Astrocyte of the cerebellum (primary cell): Measurements from ENCODE around the gene GLIPR1L2.

Experiments
- DNase-seq: peaks from one replicate; pipeline ENCODE4 v3.0.0-alpha.2; 2011; ENCODE audit warnings: low read depth
- H3K4me3 ChIP-seq: 2 replicates; pipeline ENCODE4 v1.5.1; 2011; ENCODE audit warnings: mild to moderate bottlenecking, low read depth, low read length, moderate library complexity
- in situ Hi-C: cut with HindIII; loops from 2 replicates; pipeline ENCODE4 v1.10.0; 2017; ENCODE audit warnings: low sequenced_read_pairs
- TF ChIP-seq, protein P1 (sequence below): IDR thresholded peaks from 2 replicates; pipeline ENCODE4 v1.5.1; 2012; ENCODE audit warnings: low read length, low read depth, moderate library complexity, mild to moderate bottlenecking; ENCODE audit errors: missing control alignments

The GLIPR1L2 gene

DNA sequence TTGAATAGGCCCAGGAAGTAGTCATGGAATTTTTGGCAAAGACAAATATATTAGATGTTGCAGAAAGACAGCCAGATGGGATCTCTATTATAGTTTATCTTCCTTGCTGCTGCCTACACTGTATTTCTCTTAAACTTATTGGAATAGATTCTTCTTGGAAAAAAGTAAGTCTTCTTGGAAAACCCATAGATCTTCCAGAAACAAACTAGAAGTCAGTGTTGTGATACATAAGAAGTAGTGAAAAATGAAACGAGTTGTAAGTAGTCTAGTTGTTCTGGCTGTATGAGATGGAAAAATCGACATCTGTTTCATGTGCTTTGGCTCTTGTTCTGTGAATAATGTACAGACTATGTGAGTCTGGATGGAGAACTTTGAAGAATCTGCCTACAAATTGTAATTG is 29.0 kb downstream of the GLIPR1L2 start:
- DNase-seq = no peak
- in situ Hi-C loops = no loop called here
- H3K4me3 ChIP-seq = no peak overlapping the region
- TF ChIP-seq, protein P1, sequence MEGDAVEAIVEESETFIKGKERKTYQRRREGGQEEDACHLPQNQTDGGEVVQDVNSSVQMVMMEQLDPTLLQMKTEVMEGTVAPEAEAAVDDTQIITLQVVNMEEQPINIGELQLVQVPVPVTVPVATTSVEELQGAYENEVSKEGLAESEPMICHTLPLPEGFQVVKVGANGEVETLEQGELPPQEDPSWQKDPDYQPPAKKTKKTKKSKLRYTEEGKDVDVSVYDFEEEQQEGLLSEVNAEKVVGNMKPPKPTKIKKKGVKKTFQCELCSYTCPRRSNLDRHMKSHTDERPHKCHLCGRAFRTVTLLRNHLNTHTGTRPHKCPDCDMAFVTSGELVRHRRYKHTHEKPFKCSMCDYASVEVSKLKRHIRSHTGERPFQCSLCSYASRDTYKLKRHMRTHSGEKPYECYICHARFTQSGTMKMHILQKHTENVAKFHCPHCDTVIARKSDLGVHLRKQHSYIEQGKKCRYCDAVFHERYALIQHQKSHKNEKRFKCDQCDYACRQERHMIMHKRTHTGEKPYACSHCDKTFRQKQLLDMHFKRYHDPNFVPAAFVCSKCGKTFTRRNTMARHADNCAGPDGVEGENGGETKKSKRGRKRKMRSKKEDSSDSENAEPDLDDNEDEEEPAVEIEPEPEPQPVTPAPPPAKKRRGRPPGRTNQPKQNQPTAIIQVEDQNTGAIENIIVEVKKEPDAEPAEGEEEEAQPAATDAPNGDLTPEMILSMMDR = no peak

DNA sequence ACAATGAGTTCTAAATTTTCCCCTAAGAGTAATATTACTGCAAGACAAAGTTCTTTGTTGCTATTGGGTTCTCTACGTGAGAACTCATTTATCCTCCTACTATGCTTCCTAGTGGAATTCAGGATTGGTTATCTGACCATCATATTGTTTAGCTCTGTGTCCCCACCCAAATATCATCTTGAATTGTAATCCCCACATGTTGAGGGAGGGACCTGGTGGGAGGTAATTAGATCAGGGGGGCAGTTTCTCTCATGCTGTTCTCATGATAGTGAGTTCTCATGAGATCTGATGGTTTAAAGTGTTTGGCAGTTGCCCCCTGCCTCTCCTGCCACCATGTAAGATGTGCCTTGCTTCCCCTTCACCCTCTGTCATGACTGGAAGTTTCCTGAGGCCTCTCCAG is 36.6 kb downstream of the GLIPR1L2 start:
- H3K4me3 ChIP-seq = no peak overlapping the region
- in situ Hi-C loops = no loop called here
- TF ChIP-seq, protein P1 = no peak
- no peak for DNase-seq

DNA sequence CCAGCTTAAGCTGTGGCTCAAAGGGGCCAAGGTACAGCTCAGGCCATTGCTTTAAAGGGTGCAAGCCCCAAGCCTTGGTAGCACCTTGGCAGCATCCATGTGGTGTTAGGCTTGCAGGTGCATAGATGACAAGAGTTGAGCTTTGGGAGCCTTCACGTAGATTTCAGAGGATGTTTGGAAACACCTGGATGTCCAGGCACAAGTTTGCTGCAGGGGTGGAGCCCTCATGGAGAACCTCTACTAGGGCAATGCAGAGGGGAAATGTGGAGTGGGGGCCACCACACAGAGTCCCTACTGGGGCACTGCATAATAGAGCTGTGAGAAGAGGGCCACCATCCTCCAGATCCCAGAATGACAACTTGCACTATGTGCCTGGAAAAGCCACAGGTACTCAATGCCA is 37.9 kb downstream of the GLIPR1L2 start:
- no peak overlapping the region for H3K4me3 ChIP-seq
- DNase-seq = no peak
- in situ Hi-C loops = no loop called here
- TF ChIP-seq, protein P1 = no peak

- TF ChIP-seq, protein P1 = no peak
- DNase-seq = no peak
Measured at GRCh38 chr12:75432924-75433323, 42.0 kb downstream of the GLIPR1L2 start.

GRCh38 chr12:75437564-75437963 is 46.7 kb downstream of the GLIPR1L2 start:
- no peak overlapping the region for H3K4me3 ChIP-seq
- DNase-seq = peak; percentile 18
- in situ Hi-C loops = no loop called here
- TF ChIP-seq, protein P1 = peak; percentile 26

More at GRCh38 chr12:75432924-75433323, 42.0 kb downstream of the GLIPR1L2 start:
- in situ Hi-C loops = no loop called here
- H3K4me3 ChIP-seq = no peak overlapping the region

DNA sequence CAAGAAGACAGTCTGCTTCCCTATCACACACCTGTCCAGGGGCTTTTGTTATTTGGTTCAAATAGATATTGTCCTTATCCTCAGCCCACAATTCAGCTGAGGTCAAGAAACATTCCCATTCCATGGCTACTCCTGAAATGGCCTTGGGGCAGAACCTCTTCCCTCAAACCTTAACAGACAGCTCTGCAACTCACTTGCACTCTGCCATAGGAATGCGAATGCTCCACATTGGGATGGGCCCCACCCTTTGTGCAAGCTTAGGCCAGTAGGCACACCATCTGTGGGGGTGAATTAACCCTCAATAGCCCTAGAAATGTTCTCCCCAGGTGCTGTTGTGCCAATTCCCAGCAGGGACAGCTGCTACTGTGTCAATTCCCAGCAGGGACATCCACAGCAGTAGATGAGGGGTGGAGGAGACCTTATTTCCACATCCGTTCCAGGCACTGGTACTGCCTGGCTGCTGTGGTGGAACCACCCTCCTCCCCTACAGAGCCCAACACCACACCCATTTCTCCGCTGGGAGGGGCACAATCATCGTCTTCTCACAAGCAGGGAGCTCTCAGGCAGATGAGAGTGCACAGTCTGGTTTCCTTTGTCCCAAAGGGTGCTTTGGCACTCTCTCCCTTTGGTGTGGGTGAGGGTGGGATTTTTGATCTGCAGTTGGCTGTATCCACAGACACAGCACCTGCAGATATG is 47.3 kb downstream of the GLIPR1L2 start:
- TF ChIP-seq, protein P1 = no peak
- no peak for DNase-seq
- in situ Hi-C loops = no loop called here
- H3K4me3 ChIP-seq = no peak overlapping the region

- TF ChIP-seq, protein P1 = no peak
- in situ Hi-C loops = no loop called here
- DNase-seq = no peak
- H3K4me3 ChIP-seq = no peak overlapping the region
Measured at GRCh38 chr12:75439048-75439447, 48.2 kb downstream of the GLIPR1L2 start.
